ENCODE measurements around the gene DDX49. TPM values are rescaled to one million over a fixed set of nuclear protein-coding genes. Genes with fewer than 3 reads are reported as not detected.

Gene DDX49
- total and polyA plus RNA-seq, 4 donors, result 13.2 to 36.1 (median 29.2) TPM

DNA sequence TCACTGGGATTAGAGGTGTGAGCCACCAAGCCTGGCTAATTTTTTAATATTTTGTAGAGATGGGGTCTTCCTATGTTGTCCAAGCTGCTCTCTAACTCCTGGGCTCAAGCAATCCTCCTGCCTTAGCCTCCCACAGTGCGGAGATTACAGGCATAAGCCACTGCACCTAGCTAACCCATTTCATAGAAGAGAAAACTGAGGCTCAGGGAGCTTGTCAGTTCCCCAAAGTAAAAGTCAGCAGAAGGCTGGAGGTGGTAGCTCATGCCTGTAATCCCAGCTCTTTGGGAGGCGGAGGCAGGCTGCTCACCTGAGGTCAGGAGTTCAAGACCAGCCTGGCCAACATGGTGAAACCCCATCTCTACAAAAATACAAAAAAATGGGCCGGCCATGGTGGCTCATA is 30.3 kb downstream of the DDX49 start:
- Histone ChIP-seq H3K9ac (ENCODE audit: low read depth in 1 of 2, low read length in 2 of 2) (no peak overlapping the region), H3K4me3 (ENCODE audit: low read depth in 1 of 3, low read length in 3 of 3) (no peak overlapping the region), H3K9me3 (ENCODE audit: control insufficient read depth in 4 of 4, low read length in 3 of 4) (no peaks in the 10 kb centered on the region), H3K4me1 (ENCODE audit: control insufficient read depth in 4 of 4, insufficient read depth in 4 of 4, low read length in 3 of 4) (no peaks in the 10 kb centered on the region), H3K27ac (ENCODE audit: low read depth in 1 of 2, low read length in 2 of 2) (no peak overlapping the region), H3K27me3 (ENCODE audit: control insufficient read depth in 4 of 4, insufficient read depth in 4 of 4, low read length in 3 of 4) (no peaks in the 10 kb centered on the region), H3K36me3 (ENCODE audit: control insufficient read depth in 4 of 4, insufficient read depth in 3 of 4, low read depth in 1 of 4, low read length in 3 of 4) (no peaks in the 10 kb centered on the region)
- TF ChIP-seq, protein P1, sequence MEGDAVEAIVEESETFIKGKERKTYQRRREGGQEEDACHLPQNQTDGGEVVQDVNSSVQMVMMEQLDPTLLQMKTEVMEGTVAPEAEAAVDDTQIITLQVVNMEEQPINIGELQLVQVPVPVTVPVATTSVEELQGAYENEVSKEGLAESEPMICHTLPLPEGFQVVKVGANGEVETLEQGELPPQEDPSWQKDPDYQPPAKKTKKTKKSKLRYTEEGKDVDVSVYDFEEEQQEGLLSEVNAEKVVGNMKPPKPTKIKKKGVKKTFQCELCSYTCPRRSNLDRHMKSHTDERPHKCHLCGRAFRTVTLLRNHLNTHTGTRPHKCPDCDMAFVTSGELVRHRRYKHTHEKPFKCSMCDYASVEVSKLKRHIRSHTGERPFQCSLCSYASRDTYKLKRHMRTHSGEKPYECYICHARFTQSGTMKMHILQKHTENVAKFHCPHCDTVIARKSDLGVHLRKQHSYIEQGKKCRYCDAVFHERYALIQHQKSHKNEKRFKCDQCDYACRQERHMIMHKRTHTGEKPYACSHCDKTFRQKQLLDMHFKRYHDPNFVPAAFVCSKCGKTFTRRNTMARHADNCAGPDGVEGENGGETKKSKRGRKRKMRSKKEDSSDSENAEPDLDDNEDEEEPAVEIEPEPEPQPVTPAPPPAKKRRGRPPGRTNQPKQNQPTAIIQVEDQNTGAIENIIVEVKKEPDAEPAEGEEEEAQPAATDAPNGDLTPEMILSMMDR (IDR thresholded peaks at IDR 0.05; ENCODE audit: low read depth, low read length, missing input control), result no peak
- no peak for TF ChIP-seq TAF1 (conservative IDR thresholded peaks at IDR 0.05)
- TF ChIP-seq RAD21 (IDR thresholded peaks at IDR 0.05), result no peak
- no peak for TF ChIP-seq NR2F2 (IDR thresholded peaks at IDR 0.05)
- TF ChIP-seq, protein P2, sequence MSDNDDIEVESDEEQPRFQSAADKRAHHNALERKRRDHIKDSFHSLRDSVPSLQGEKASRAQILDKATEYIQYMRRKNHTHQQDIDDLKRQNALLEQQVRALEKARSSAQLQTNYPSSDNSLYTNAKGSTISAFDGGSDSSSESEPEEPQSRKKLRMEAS (IDR thresholded peaks at IDR 0.05), result no peak
- no peak for TF ChIP-seq EGR1 (IDR thresholded peaks at IDR 0.05; ENCODE audit: low read depth in 2 of 2)
- DNase-seq (ENCODE audit: low spot score), result no peak
- 92% methylated on average over 3 of the region's 3 CpGs for WGBS

DNA sequence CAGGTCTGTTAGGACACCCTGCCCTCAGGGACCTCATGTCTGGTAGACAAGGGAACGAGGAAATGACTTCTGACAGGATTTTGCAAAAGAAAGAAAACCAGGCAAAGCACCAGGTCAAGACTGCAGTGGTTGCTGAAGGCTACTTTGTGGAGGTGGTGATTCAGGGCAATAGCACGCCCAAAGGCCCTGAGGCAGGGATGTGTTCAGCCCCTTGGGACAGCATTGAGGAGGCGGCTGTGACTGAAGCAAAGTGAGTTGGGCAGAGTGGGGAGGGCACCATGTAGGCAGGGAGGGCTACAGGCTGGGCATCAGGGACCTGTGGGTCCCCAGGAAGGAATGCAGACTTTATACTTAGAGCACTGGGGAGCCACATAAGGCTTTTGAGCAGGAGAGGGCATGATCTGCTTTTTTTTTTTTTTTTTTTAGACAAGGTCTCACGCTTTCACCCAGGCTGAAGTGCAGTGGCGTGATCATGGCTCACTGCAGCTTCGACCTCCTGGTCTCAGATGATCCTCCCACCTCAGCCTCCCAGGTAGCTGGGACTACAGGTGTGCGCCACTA is 32.3 kb downstream of the DDX49 start:
- DNase-seq (ENCODE audit: low spot score), result no peak
- WGBS, result 93% methylated on average over 7 of the region's 7 CpGs
- TF ChIP-seq, protein P1 (IDR thresholded peaks at IDR 0.05; ENCODE audit: low read depth, low read length, missing input control), result no peak
- TF ChIP-seq, protein P2 (IDR thresholded peaks at IDR 0.05), result no peak
- TF ChIP-seq TAF1 (conservative IDR thresholded peaks at IDR 0.05), result no peak
- TF ChIP-seq HNF4G (IDR thresholded peaks at IDR 0.05), result no peak
- TF ChIP-seq, protein P3, sequence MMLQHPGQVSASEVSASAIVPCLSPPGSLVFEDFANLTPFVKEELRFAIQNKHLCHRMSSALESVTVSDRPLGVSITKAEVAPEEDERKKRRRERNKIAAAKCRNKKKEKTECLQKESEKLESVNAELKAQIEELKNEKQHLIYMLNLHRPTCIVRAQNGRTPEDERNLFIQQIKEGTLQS (IDR thresholded peaks at IDR 0.05), result no peak
- no peak for TF ChIP-seq NR2F2 (IDR thresholded peaks at IDR 0.05)
- no peak for TF ChIP-seq GABPA (IDR thresholded peaks at IDR 0.05 in 1 of 2, conservative IDR thresholded peaks at IDR 0.05 in 1 of 2)
- TF ChIP-seq EGR1 (IDR thresholded peaks at IDR 0.05; ENCODE audit: low read depth in 2 of 2), result no peak
- TF ChIP-seq RAD21 (IDR thresholded peaks at IDR 0.05), result no peak
- no peak for TF ChIP-seq SP1 (IDR thresholded peaks at IDR 0.05)
- no peak for TF ChIP-seq RXRA (IDR thresholded peaks at IDR 0.05)
- TF ChIP-seq, protein P4, sequence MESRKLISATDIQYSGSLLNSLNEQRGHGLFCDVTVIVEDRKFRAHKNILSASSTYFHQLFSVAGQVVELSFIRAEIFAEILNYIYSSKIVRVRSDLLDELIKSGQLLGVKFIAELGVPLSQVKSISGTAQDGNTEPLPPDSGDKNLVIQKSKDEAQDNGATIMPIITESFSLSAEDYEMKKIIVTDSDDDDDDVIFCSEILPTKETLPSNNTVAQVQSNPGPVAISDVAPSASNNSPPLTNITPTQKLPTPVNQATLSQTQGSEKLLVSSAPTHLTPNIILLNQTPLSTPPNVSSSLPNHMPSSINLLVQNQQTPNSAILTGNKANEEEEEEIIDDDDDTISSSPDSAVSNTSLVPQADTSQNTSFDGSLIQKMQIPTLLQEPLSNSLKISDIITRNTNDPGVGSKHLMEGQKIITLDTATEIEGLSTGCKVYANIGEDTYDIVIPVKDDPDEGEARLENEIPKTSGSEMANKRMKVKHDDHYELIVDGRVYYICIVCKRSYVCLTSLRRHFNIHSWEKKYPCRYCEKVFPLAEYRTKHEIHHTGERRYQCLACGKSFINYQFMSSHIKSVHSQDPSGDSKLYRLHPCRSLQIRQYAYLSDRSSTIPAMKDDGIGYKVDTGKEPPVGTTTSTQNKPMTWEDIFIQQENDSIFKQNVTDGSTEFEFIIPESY (IDR thresholded peaks at IDR 0.05), result no peak
- TF ChIP-seq, protein P5, sequence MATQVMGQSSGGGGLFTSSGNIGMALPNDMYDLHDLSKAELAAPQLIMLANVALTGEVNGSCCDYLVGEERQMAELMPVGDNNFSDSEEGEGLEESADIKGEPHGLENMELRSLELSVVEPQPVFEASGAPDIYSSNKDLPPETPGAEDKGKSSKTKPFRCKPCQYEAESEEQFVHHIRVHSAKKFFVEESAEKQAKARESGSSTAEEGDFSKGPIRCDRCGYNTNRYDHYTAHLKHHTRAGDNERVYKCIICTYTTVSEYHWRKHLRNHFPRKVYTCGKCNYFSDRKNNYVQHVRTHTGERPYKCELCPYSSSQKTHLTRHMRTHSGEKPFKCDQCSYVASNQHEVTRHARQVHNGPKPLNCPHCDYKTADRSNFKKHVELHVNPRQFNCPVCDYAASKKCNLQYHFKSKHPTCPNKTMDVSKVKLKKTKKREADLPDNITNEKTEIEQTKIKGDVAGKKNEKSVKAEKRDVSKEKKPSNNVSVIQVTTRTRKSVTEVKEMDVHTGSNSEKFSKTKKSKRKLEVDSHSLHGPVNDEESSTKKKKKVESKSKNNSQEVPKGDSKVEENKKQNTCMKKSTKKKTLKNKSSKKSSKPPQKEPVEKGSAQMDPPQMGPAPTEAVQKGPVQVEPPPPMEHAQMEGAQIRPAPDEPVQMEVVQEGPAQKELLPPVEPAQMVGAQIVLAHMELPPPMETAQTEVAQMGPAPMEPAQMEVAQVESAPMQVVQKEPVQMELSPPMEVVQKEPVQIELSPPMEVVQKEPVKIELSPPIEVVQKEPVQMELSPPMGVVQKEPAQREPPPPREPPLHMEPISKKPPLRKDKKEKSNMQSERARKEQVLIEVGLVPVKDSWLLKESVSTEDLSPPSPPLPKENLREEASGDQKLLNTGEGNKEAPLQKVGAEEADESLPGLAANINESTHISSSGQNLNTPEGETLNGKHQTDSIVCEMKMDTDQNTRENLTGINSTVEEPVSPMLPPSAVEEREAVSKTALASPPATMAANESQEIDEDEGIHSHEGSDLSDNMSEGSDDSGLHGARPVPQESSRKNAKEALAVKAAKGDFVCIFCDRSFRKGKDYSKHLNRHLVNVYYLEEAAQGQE (IDR thresholded peaks at IDR 0.05), result no peak
- TF ChIP-seq YY1 (IDR thresholded peaks at IDR 0.05), result no peak
- TF ChIP-seq FOXA2 (IDR thresholded peaks at IDR 0.05), result no peak
- no peak for TF ChIP-seq HNF4A (conservative IDR thresholded peaks at IDR 0.05)
- no peak for TF ChIP-seq JUND (IDR thresholded peaks at IDR 0.05)
- TF ChIP-seq FOXA1 (IDR thresholded peaks at IDR 0.05), result no peak

More for the DNA sequence above, 32.3 kb downstream of the DDX49 start:
- Histone ChIP-seq H3K27me3 (ENCODE audit: control insufficient read depth in 4 of 4, insufficient read depth in 4 of 4, low read length in 3 of 4) (no peaks in the 10 kb centered on the region), H3K9me3 (ENCODE audit: control insufficient read depth in 4 of 4, low read length in 3 of 4) (no peaks in the 10 kb centered on the region), H3K4me3 (ENCODE audit: low read depth in 1 of 3, low read length in 3 of 3) (no peak overlapping the region), H3K27ac (ENCODE audit: low read depth in 1 of 2, low read length in 2 of 2) (no peak overlapping the region), H3K4me1 (ENCODE audit: control insufficient read depth in 4 of 4, insufficient read depth in 4 of 4, low read length in 3 of 4) (no peaks in the 10 kb centered on the region), H3K9ac (ENCODE audit: low read depth in 1 of 2, low read length in 2 of 2) (no peak overlapping the region), H3K36me3 (ENCODE audit: control insufficient read depth in 4 of 4, insufficient read depth in 3 of 4, low read depth in 1 of 4, low read length in 3 of 4) (no peaks in the 10 kb centered on the region)
